HCT116 (cell line): Measurements from ENCODE around the gene ZNF674. TPM values are rescaled to one million over a fixed set of nuclear protein-coding genes. Genes with fewer than 3 reads are reported as not detected.

ENCODE experiments used
- ATAC-seq: fragments of 200-7000 bp; cut with Tn5 transposase; 2 replicates; pipeline ENCODE4 v1.9.1; 2020; ENCODE audit warnings: mild to moderate bottlenecking, moderate library complexity
- BruUV-seq: library from RNA; stranded (reverse); fragments of 400-500 nt; replicated peaks from 2 replicates; lab custom pipeline; 2021; lab: Mats Ljungman, UMichigan
- CTCF ChIA-PET: fragments of 300-600 bp; sonication (Branson Sonifier 250); formaldehyde crosslinking; loops from one replicate; lab custom pipeline; 2021; ENCODE audit warnings: antibody characterized with exemption; lab: Charles Lee
- POLR2A ChIA-PET: fragments of 300-600, 350-600 bp; sonication (Branson Sonifier 250); formaldehyde crosslinking; loops from one replicate; lab custom pipeline; 2021; ENCODE audit warnings: antibody characterized with exemption; lab: Charles Lee
- RAD21 ChIA-PET, 2 experiments: fragments of 300-600 bp; sonication (Branson Sonifier 250); formaldehyde crosslinking; loops; one replicate each; lab custom pipeline; 2023; ENCODE audit warnings: low total read pairs in 2 of 2; ENCODE audit not compliant: uncharacterized antibody in 2 of 2, unreplicated experiment in 2 of 2, low non-redundant PET in 1 of 2; lab: Charles Lee
- DNase-seq: peaks from one replicate; pipeline ENCODE4 v3.0.0-alpha.2; 2010; ENCODE audit warnings: low read depth, low spot score
- H2AFZ ChIP-seq: fragments of 200-600 bp; shearing (Covaris generic), sonication (generic); 2 replicates; pipeline ENCODE4 v1.6.1; 2017; ENCODE audit warnings: low read depth, mixed run types, mixed read lengths, antibody characterized with exemption, low read length; ENCODE audit not compliant: poor library complexity, severe bottlenecking
- H3K27ac ChIP-seq: 2 replicates; pipeline ENCODE4 v1.5.1; 2012; ENCODE audit warnings: low read depth, low read length
- H3K27me3 ChIP-seq: fragments of 200-600 bp; sonication (generic); 2 replicates; pipeline ENCODE4 v1.6.1; 2016; ENCODE audit warnings: mixed run types, low read length, mixed read lengths; ENCODE audit not compliant: insufficient read depth
- H3K36me3 ChIP-seq, 2 experiments: fragments of 200-500 bp in 1 of 2; fragments of 200-600 bp in 1 of 2; sonication (Bioruptor generic) in 1 of 2; sonication (generic) in 1 of 2; 2 replicates each; pipeline versions ENCODE4 v1.5.1 to v1.6.1; 2014 to 2016; ENCODE audit warnings: low read length in 2 of 2, inconsistent platforms in 1 of 2, mixed read lengths in 1 of 2, mixed run types in 1 of 2; ENCODE audit not compliant: insufficient read depth in 2 of 2, control insufficient read depth in 1 of 2
- H3K4me1 ChIP-seq, 2 experiments: fragments of 200-600 bp in 1 of 2; sonication (generic) in 1 of 2; 2 replicates each; pipeline versions ENCODE4 v1.5.1 to v1.6.1; 2012 to 2017; ENCODE audit warnings: low read length in 2 of 2, inconsistent platforms in 1 of 2, mild to moderate bottlenecking in 1 of 2, mixed read lengths in 1 of 2, mixed run types in 1 of 2, moderate library complexity in 1 of 2; ENCODE audit not compliant: insufficient read depth in 2 of 2, control insufficient read depth in 1 of 2
- H3K4me2 ChIP-seq: fragments of 200-600 bp; sonication (generic); 2 replicates; pipeline ENCODE4 v1.6.1; 2017; ENCODE audit warnings: mixed run types, low read length, mixed read lengths
- H3K4me3 ChIP-seq, 2 experiments: fragments of 200-600 bp in 1 of 2; sonication (generic) in 1 of 2; replicated peaks in 1 of 2; 2 replicates each; pipeline ENCODE4 v1.5.1; 2011 to 2016; ENCODE audit warnings: low read length in 2 of 2, control low read depth in 1 of 2, low read depth in 1 of 2, mild to moderate bottlenecking in 1 of 2, mixed read lengths in 1 of 2, mixed run types in 1 of 2
- H3K79me2 ChIP-seq: fragments of 200-600 bp; sonication (generic); 2 replicates; pipeline ENCODE4 v1.6.1; 2017; ENCODE audit warnings: mild to moderate bottlenecking, mixed run types, low read length, moderate library complexity, mixed read lengths; ENCODE audit not compliant: insufficient read depth
- H3K9ac ChIP-seq: fragments of 200-600 bp; sonication (generic); 2 replicates; pipeline ENCODE4 v1.6.1; 2016; ENCODE audit warnings: low read length, mixed read lengths
- H3K9me2 ChIP-seq: fragments of 200-600 bp; sonication (generic), shearing (Covaris generic); 2 replicates; pipeline ENCODE4 v1.6.1; 2017; ENCODE audit warnings: mixed run types, mild to moderate bottlenecking, moderate library complexity; ENCODE audit not compliant: insufficient read depth
- H3K9me3 ChIP-seq, 2 experiments: fragments of 200-500 bp in 1 of 2; fragments of 200-600 bp in 1 of 2; sonication (Bioruptor generic) in 1 of 2; sonication (generic) in 1 of 2; 2 replicates each; pipeline ENCODE4 v1.6.1; 2014 to 2017; ENCODE audit warnings: low read length in 2 of 2, mixed read lengths in 2 of 2, inconsistent platforms in 1 of 2, low read depth in 1 of 2, mild to moderate bottlenecking in 1 of 2, mixed run types in 1 of 2, moderate library complexity in 1 of 2; ENCODE audit not compliant: control insufficient read depth in 1 of 2, insufficient read depth in 1 of 2
- H4K20me1 ChIP-seq: fragments of 200-600 bp; sonication (generic), shearing (Covaris generic); 2 replicates; pipeline ENCODE4 v1.6.1; 2017; ENCODE audit warnings: mixed run types, mild to moderate bottlenecking, moderate library complexity; ENCODE audit not compliant: insufficient read depth
- ATF3 ChIP-seq: IDR thresholded peaks from 2 replicates; pipeline ENCODE4 v1.6.1; 2012
- CBX3 ChIP-seq: IDR thresholded peaks from 2 replicates; pipeline ENCODE4 v1.6.1; 2012; ENCODE audit warnings: low read depth
- CEBPB ChIP-seq: IDR thresholded peaks from 2 replicates; pipeline ENCODE4 v1.6.1; 2012; ENCODE audit warnings: low read depth
- EGR1 ChIP-seq: IDR thresholded peaks from 2 replicates; pipeline ENCODE4 v1.6.1; 2012; ENCODE audit warnings: low read depth
- ELF1 ChIP-seq: IDR thresholded peaks from 2 replicates; pipeline ENCODE4 v1.6.1; 2012; ENCODE audit warnings: low read depth, borderline replicate concordance
- EZH2 ChIP-seq: fragments of 200-600 bp; sonication (generic); IDR thresholded peaks from 2 replicates; pipeline ENCODE4 v1.6.1; 2017; ENCODE audit warnings: antibody characterized with exemption, mixed run types
- EZH2phosphoT487 ChIP-seq: fragments of 200-600 bp; IDR thresholded peaks from 2 replicates; pipeline ENCODE4 v1.6.1; 2018; ENCODE audit warnings: antibody characterized with exemption, borderline replicate concordance
- FOSL1 ChIP-seq: IDR thresholded peaks from 2 replicates; pipeline ENCODE4 v1.6.1; 2012; ENCODE audit warnings: low read depth
- JUND ChIP-seq: IDR thresholded peaks from 2 replicates; pipeline ENCODE4 v1.6.1; 2012
- MAX ChIP-seq: IDR thresholded peaks from 2 replicates; pipeline ENCODE4 v1.6.1; 2012
- POLR2A ChIP-seq: IDR thresholded peaks from 2 replicates; pipeline ENCODE4 v1.7.0; 2011; ENCODE audit warnings: borderline replicate concordance; ENCODE audit not compliant: insufficient read depth, insufficient read length; ENCODE audit errors: extremely low read depth
- POLR2AphosphoS5 ChIP-seq: IDR thresholded peaks from 2 replicates; pipeline ENCODE4 v1.6.1; 2011; ENCODE audit warnings: mild to moderate bottlenecking, low read depth, low read length, moderate library complexity
- RAD21 ChIP-seq: IDR thresholded peaks from 2 replicates; pipeline ENCODE4 v1.6.1; 2012; ENCODE audit warnings: low read depth, mild to moderate bottlenecking
- REST ChIP-seq: IDR thresholded peaks from 2 replicates; pipeline ENCODE4 v1.6.1; 2012; ENCODE audit warnings: low read depth
- SIN3A ChIP-seq: IDR thresholded peaks from 2 replicates; pipeline ENCODE4 v1.6.1; 2012; ENCODE audit warnings: low read depth
- SP1 ChIP-seq: IDR thresholded peaks from 2 replicates; pipeline ENCODE4 v1.6.1; 2012; ENCODE audit warnings: low read depth
- SRF ChIP-seq: IDR thresholded peaks from 2 replicates; pipeline ENCODE4 v1.6.1; 2012; ENCODE audit warnings: low read depth
- TCF7L2 ChIP-seq: IDR thresholded peaks from 2 replicates; pipeline ENCODE4 v1.7.0; 2011; ENCODE audit warnings: borderline replicate concordance, inconsistent platforms; ENCODE audit not compliant: insufficient read depth, insufficient read length; ENCODE audit errors: extremely low read depth
- YY1 ChIP-seq: IDR thresholded peaks from 2 replicates; pipeline ENCODE4 v1.6.1; 2011; ENCODE audit warnings: low read length, low read depth, moderate library complexity, mild to moderate bottlenecking; ENCODE audit not compliant: insufficient replicate concordance; ENCODE audit errors: extremely low read depth
- ZFX ChIP-seq: fragments of 450-650 bp; IDR thresholded peaks from 2 replicates; pipeline ENCODE4 v1.6.1; 2017
- ZNF274 ChIP-seq: fragments of 200-500 bp; sonication (Bioruptor generic); IDR thresholded peaks from 2 replicates; pipeline ENCODE4 v1.6.1; 2014; ENCODE audit warnings: mild to moderate bottlenecking, low read depth, low read length, inconsistent platforms
- intact Hi-C: fragments of 100-400 bp; cut with micrococcal nuclease; formaldehyde crosslinking; loops from 2 replicates; pipeline ENCODE4 v1.10.0; 2022
- total RNA-seq: library from RNA; stranded (reverse); gene quantifications from one replicate; pipeline ENCODE4 v1.2.1, GENCODE V29; 2021; ENCODE audit not compliant: unreplicated experiment
- TF ChIP-seq, protein P1 (sequence below), 3 experiments: fragments of 200-600 bp in 1 of 3; sonication (generic) in 1 of 3; IDR thresholded peaks in 2 of 3; conservative IDR thresholded peaks in 1 of 3; 2 replicates each; pipeline ENCODE4 v1.5.1; 2012 to 2017; ENCODE audit warnings: low read depth in 2 of 3, low read length in 2 of 3, antibody characterized with exemption in 1 of 3, borderline replicate concordance in 1 of 3, control low read depth in 1 of 3, mild to moderate bottlenecking in 1 of 3, mixed read lengths in 1 of 3, mixed run types in 1 of 3, moderate library complexity in 1 of 3; ENCODE audit not compliant: insufficient read depth in 1 of 3

The ZNF674 gene
- total RNA-seq, 1 experiment from 2014 or later, result 5.2 TPM

DNA sequence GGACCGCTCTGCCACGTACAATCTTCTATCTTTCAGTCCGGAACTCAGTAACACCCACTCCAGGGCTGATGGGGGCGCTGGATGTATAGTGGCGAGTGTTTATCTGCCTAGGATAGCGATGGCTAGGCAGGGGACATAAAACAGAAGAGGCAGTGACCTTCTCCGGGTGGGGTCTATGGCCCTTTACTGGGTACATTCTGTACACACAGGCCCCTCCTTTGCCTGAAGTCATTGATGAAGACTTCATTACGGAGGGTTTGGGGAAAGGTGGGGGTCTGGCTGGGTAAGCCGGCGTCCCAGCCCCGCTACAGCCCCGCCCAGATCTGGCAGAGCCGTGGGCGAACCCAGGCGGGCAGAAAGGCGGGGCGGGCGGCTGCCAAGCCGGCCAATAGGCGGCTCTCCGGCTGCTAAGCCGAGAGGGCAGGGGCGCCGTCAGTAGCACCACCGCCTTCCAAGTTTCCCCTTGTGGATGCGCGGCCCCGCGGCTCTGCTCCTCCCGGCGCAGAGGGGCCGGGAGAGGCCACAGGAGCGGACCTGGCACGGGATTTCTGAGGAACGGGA, 28.2 kb upstream of the ZNF674 start, which contains the start of gene CHST7:
Gene CHST7 (plus strand): TSS at position 435 of the 561 bp plus-strand sequence. CDS start 167 bp downstream, outside the sequence.
- ChIA-PET POLR2A (interaction anchor here (1.3 kb wide), 1 partner anchor 9 kb away, joined by 3 read pairs; no protein-coding TSS in a partner anchor), CTCF (interaction anchor here (0.5 kb wide), 1 partner anchor 115 kb away, joined by 3 read pairs; no protein-coding TSS in a partner anchor), RAD21 (no interaction called here)
- BruUV-seq, result no TSS peak
- DNase-seq (peak; percentile 46), ATAC-seq (peak; percentile 89)
- Histone ChIP-seq H2AFZ (peak within 1 kb of the TSS; percentile 54), H3K27me3 (no peaks in the 10 kb centered on the region), H3K9me3 (no peaks in the 10 kb centered on the region), H3K36me3 (no peaks in the 10 kb centered on the region), H3K79me2 (peaks cover 8% of the 10 kb centered on the region; the same call in 1 of the 2 replicates), H3K27ac (peak within 1 kb of the TSS; percentile 86), H3K4me2 (peak within 1 kb of the TSS; percentile 81), H4K20me1 (no peaks in the 10 kb centered on the region), H3K4me1 (peaks cover 8 to 40% of the 10 kb centered on the region in 2 experiments; a peak in 3 of 4 replicates), H3K9me2 (no peaks in the 10 kb centered on the region), H3K9ac (peak within 1 kb of the TSS; percentile 65), H3K4me3 (peak within 1 kb of the TSS; percentile 51 to 62)
- intact Hi-C loops, result no loop called here
- TF ChIP-seq RAD21, result peak; percentile 59
- TF ChIP-seq EZH2phosphoT487, result no peak
- no peak; the same call in 1 of the 2 replicates for TF ChIP-seq CBX3
- TF ChIP-seq ELF1, result no peak
- no peak for TF ChIP-seq JUND
- no peak for TF ChIP-seq CEBPB
- no peak for TF ChIP-seq FOSL1
- TF ChIP-seq, protein P1, sequence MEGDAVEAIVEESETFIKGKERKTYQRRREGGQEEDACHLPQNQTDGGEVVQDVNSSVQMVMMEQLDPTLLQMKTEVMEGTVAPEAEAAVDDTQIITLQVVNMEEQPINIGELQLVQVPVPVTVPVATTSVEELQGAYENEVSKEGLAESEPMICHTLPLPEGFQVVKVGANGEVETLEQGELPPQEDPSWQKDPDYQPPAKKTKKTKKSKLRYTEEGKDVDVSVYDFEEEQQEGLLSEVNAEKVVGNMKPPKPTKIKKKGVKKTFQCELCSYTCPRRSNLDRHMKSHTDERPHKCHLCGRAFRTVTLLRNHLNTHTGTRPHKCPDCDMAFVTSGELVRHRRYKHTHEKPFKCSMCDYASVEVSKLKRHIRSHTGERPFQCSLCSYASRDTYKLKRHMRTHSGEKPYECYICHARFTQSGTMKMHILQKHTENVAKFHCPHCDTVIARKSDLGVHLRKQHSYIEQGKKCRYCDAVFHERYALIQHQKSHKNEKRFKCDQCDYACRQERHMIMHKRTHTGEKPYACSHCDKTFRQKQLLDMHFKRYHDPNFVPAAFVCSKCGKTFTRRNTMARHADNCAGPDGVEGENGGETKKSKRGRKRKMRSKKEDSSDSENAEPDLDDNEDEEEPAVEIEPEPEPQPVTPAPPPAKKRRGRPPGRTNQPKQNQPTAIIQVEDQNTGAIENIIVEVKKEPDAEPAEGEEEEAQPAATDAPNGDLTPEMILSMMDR (IDR thresholded peaks at IDR 0.05 in 2 of 3, conservative IDR thresholded peaks at IDR 0.05 in 1 of 3; ENCODE audit: borderline replicate concordance in 1 of 3, insufficient read depth in 1 of 3, low read depth in 2 of 3, low read length in 2 of 3), result peak; percentile 33 to 51 (median 38); a peak in 3 of 6 replicates
- peak; percentile 68; the same call in 1 of the 2 replicates for TF ChIP-seq EGR1
- no peak for TF ChIP-seq SP1
- TF ChIP-seq ZFX, result no peak
- no peak for TF ChIP-seq YY1
- no peak for TF ChIP-seq POLR2A
- TF ChIP-seq ATF3, result no peak
- TF ChIP-seq TCF7L2, result no peak
- TF ChIP-seq MAX, result no peak; the same call in 1 of the 2 replicates
- TF ChIP-seq REST, result no peak
- no peak for TF ChIP-seq EZH2
- peak; percentile 33; the same call in 1 of the 2 replicates for TF ChIP-seq POLR2AphosphoS5
- TF ChIP-seq SRF, result no peak
- TF ChIP-seq SIN3A, result no peak
- no peak for TF ChIP-seq ZNF274
